PFSK-1 (cell line): ENCODE data around the gene RICTOR.

Source experiments
- POLR2AphosphoS5 ChIP-seq: IDR thresholded peaks from 2 replicates; pipeline ENCODE4 v1.6.1; 2012; ENCODE audit warnings: low read depth, mild to moderate bottlenecking, control low read depth, low read length, moderate library complexity
- REST ChIP-seq, 2 experiments: IDR thresholded peaks; 2 replicates each; pipeline versions ENCODE4 v1.6.1 to v1.8.0; 2011 to 2012; ENCODE audit warnings: low read depth in 2 of 2, low read length in 2 of 2, control low read depth in 1 of 2, inconsistent platforms in 1 of 2, mild to moderate bottlenecking in 1 of 2, moderate library complexity in 1 of 2; ENCODE audit not compliant: insufficient read depth in 1 of 2
- SIN3A ChIP-seq: IDR thresholded peaks from 2 replicates; pipeline ENCODE4 v1.6.1; 2012; ENCODE audit warnings: mild to moderate bottlenecking, low read length, moderate library complexity, borderline replicate concordance; ENCODE audit not compliant: insufficient read depth
- TAF1 ChIP-seq: IDR thresholded peaks from 2 replicates; pipeline ENCODE4 v1.6.1; 2012; ENCODE audit warnings: low read length, control low read depth, borderline replicate concordance; ENCODE audit not compliant: insufficient read depth

GRCh38 chr5:39120052-39120420, 45.8 kb upstream of the RICTOR start:
- TF ChIP-seq POLR2AphosphoS5 (no peak), TAF1 (no peak), REST (IDR thresholded peaks at IDR 0.05; ENCODE audit: insufficient read depth in 1 of 2, low read depth in 2 of 2, low read length in 2 of 2) (no peak), SIN3A (no peak)
